Common myeloid progenitor, CD34-positive (primary cell): ENCODE data around the gene RSL24D1.

Experiments used
- CTCF ChIA-PET: fragments of 350-600 bp; sonication (Branson Sonifier 250); formaldehyde crosslinking; loops from one replicate; lab custom pipeline; 2021; ENCODE audit warnings: antibody characterized with exemption; lab: Charles Lee
- POLR2A ChIA-PET: fragments of 350-600 bp; sonication (Branson Sonifier 250); formaldehyde crosslinking; loops from one replicate; lab custom pipeline; 2021; ENCODE audit warnings: antibody characterized with exemption; lab: Charles Lee
- DNase-seq, 3 donors: peaks; one replicate each; pipeline versions ENCODE4 v3.0.0 to v3.0.0-alpha.2; 2013
- H3K27ac ChIP-seq, 2 experiments: 1 replicate in 1 of 2; 2 replicates in 1 of 2; pipeline ENCODE4 v1.7.0; 2013; ENCODE audit warnings: inconsistent platforms in 2 of 2, low read length in 2 of 2, mild to moderate bottlenecking in 2 of 2, low read depth in 1 of 2, moderate library complexity in 1 of 2; ENCODE audit not compliant: severe bottlenecking in 2 of 2, insufficient read depth in 1 of 2, poor library complexity in 1 of 2
- H3K27me3 ChIP-seq, 5 experiments: replicated peaks in 2 of 5; 1 replicate in 3 of 5; 2 replicates in 2 of 5; pipeline versions ENCODE4 v1.6.1 to v1.7.0; 2013; ENCODE audit warnings: low read length in 4 of 5, mild to moderate bottlenecking in 2 of 5, moderate library complexity in 2 of 5, inconsistent platforms in 1 of 5; ENCODE audit not compliant: insufficient read depth in 5 of 5, control insufficient read depth in 4 of 5
- H3K36me3 ChIP-seq, 4 experiments: 1 replicate in 2 of 4; 2 replicates in 2 of 4; pipeline versions ENCODE4 v1.6.1 to v1.7.0; 2013; ENCODE audit warnings: low read length in 3 of 4, control low read depth in 1 of 4, mild to moderate bottlenecking in 1 of 4; ENCODE audit not compliant: control insufficient read depth in 4 of 4, insufficient read depth in 4 of 4
- H3K4me1 ChIP-seq, 4 experiments: 1 replicate in 3 of 4; 2 replicates in 1 of 4; pipeline versions ENCODE4 v1.6.1 to v1.7.1; 2013; ENCODE audit warnings: low read length in 3 of 4, mild to moderate bottlenecking in 3 of 4, control low read depth in 1 of 4, inconsistent platforms in 1 of 4, moderate library complexity in 1 of 4; ENCODE audit not compliant: control insufficient read depth in 4 of 4, insufficient read depth in 4 of 4; ENCODE audit errors: control extremely low read depth in 1 of 4
- H3K4me3 ChIP-seq, 7 experiments: 1 replicate in 4 of 7; 2 replicates in 3 of 7; pipeline versions ENCODE4 v1.5.1 to v1.7.0; 2013; ENCODE audit warnings: mild to moderate bottlenecking in 7 of 7, low read length in 6 of 7, moderate library complexity in 6 of 7, inconsistent platforms in 2 of 7, low read depth in 2 of 7, control low read depth in 1 of 7; ENCODE audit not compliant: insufficient read depth in 4 of 7, control insufficient read depth in 1 of 7; ENCODE audit errors: extremely low read depth in 1 of 7
- H3K9me3 ChIP-seq, 5 experiments: 1 replicate in 4 of 5; 2 replicates in 1 of 5; pipeline versions ENCODE4 v1.6.1 to v1.7.1; 2013; ENCODE audit warnings: low read length in 4 of 5, mild to moderate bottlenecking in 2 of 5, inconsistent platforms in 1 of 5, low read depth in 1 of 5, moderate library complexity in 1 of 5; ENCODE audit not compliant: control insufficient read depth in 4 of 5, insufficient read depth in 2 of 5; ENCODE audit errors: control extremely low read depth in 1 of 5
- WGBS: methylation state at CpG from one replicate; pipeline ENCODE4 v1.1.5; 2013; ENCODE audit not compliant: insufficient coverage; 5-methylcytosine and 5-hydroxymethylcytosine counted together

RSL24D1 gene

DNA sequence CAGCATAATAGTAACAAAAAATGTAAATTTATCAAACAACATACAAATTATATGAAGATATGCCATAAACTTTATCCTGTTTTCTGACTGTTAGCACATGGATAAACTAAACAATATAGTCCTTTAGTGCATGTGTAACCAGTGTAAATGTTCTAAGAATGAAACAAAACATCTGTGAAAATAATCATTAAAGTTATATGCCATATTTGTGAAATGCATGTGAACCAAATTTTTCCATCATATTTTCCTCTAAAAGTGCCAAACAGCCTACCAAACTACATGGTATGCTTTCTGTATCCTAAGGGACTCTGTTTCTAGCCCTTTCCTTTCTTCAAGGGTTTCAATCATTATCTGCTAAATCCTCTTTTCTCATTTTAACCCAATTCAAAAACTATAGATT, 23.9 kb upstream of the RSL24D1 start:
- H3K27me3 ChIP-seq: no peaks in the 10 kb centered on the region
- peaks cover 34 to 70% (median 42%) of the 10 kb centered on the region in 4 experiments for H3K4me1 ChIP-seq
- no peaks in the 10 kb centered on the region for H3K9me3 ChIP-seq
- no peak for DNase-seq
- H3K4me3 ChIP-seq: peak overlapping the region in 2 of 7 experiments; percentile 20 to 37
- H3K36me3 ChIP-seq: peaks cover 0 to 14% (median 3%) of the 10 kb centered on the region in 4 experiments
- CTCF ChIA-PET: interaction anchor here (0.6 to 4.8 kb wide), 8 partner anchors 9 to 214 kb away, joined by 3 to 17 read pairs (median 4); no protein-coding TSS in a partner anchor
- H3K27ac ChIP-seq: no peak overlapping the region
- POLR2A ChIA-PET: interaction anchor here (0.6 kb wide), 1 partner anchor 68 kb away, joined by 3 read pairs; no protein-coding TSS in a partner anchor

DNA sequence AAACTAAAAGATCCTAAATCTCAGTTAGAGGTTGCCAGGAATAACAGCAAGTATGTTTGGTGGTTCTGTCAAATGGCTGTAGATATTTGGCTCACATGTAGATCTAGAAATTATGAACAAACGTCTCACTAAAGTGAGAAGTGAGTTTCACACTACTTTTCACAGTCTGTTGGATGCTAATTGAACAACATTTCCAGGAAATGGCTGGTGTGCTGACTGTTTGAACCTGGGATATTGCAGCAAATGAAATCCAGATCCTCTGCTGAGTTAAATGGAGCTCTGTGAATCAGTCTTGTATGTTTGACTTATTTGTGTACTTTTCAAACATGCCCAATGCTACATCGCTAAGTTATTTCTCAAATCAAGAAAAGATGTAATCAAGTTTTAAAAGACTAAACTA, 21.3 kb upstream of the RSL24D1 start:
- H3K4me1 ChIP-seq: peaks cover 22 to 46% (median 26%) of the 10 kb centered on the region in 4 experiments
- no peak overlapping the region for H3K4me3 ChIP-seq
- 100% methylated on average over 1 of the region's 2 CpGs for WGBS
- no peaks in the 10 kb centered on the region for H3K27me3 ChIP-seq
- no peak overlapping the region for H3K27ac ChIP-seq
- ChIA-PET CTCF (interaction anchor here (0.6 to 4.8 kb wide), 14 partner anchors 10 to 222 kb away, joined by 3 to 54 read pairs (median 6); partner anchors contain the start of genes CCPG1 and PIERCE2), POLR2A (interaction anchor here (0.5 to 0.6 kb wide), 2 partner anchors 80 to 547 kb away, joined by 3 read pairs; no protein-coding TSS in a partner anchor)
- no peaks in the 10 kb centered on the region for H3K9me3 ChIP-seq
- peaks cover 0 to 14% (median 0%) of the 10 kb centered on the region in 4 experiments for H3K36me3 ChIP-seq
- DNase-seq: no peak

DNA sequence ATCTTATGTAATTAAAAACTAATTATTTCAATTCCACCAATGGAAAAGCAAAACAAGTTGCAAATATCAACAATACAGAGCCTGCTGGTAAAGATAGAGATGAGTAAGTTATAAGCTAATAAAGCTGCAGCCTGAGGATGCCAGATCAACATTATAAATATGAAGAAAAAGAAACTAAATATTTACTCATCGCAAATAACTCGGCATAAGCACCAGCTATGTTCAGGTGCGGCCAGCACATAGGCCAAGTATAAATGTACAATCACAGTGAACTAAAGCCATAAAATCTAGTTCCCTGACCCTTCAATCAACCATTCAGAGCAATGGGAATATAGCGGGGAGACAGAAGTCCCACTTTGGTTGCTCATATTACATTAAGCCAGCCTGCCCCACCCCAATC, 7.7 kb upstream of the RSL24D1 start:
- no peak overlapping the region for H3K4me3 ChIP-seq
- CTCF ChIA-PET: interaction anchor here (0.9 to 1.6 kb wide), 2 partner anchors 12 to 235 kb away, joined by 3 to 6 read pairs; no protein-coding TSS in a partner anchor
- peaks cover 0 to 20% (median 6%) of the 10 kb centered on the region in 4 experiments for H3K36me3 ChIP-seq
- 100% methylated on average over 2 of the region's 4 CpGs for WGBS
- H3K4me1 ChIP-seq: peaks cover 0 to 6% (median 0%) of the 10 kb centered on the region in 4 experiments
- POLR2A ChIA-PET: no interaction called here
- H3K27ac ChIP-seq: no peak overlapping the region
- peaks cover 0 to under 1% (median 0%) of the 10 kb centered on the region in 5 experiments for H3K9me3 ChIP-seq
- no peaks in the 10 kb centered on the region for H3K27me3 ChIP-seq
- DNase-seq: no peak

- H3K27me3 ChIP-seq: no peaks in the 10 kb centered on the region
- WGBS: no CpG with 5 or more reads among the region's 1 CpG
Observed at GRCh38 chr15:55202206-55202605, 5.5 kb upstream of the RSL24D1 start.

GRCh38 chr15:55198706-55199105, 2.0 kb upstream of the RSL24D1 start:
- H3K9me3 ChIP-seq: peaks cover 0 to 4% (median 0%) of the 10 kb centered on the region in 5 experiments
- POLR2A ChIA-PET: no interaction called here
- 100% methylated on average over 1 of the region's 3 CpGs for WGBS
- CTCF ChIA-PET: interaction anchor here (1.0 to 1.5 kb wide), 2 partner anchors 7 to 9 kb away, joined by 3 read pairs; no protein-coding TSS in a partner anchor
- DNase-seq: no peak
- H3K27ac ChIP-seq: no peak overlapping the region
- peaks cover 0 to 2% (median 0%) of the 10 kb centered on the region in 4 experiments for H3K36me3 ChIP-seq
- H3K4me3 ChIP-seq: no peak overlapping the region
- H3K4me1 ChIP-seq: peaks cover 15 to 35% (median 26%) of the 10 kb centered on the region in 4 experiments
- H3K27me3 ChIP-seq: no peaks in the 10 kb centered on the region

More at GRCh38 chr15:55202206-55202605, 5.5 kb upstream of the RSL24D1 start:
- DNase-seq: no peak
- ChIA-PET CTCF (no interaction called here), POLR2A (interaction anchor here (0.6 kb wide), 1 partner anchor 1403 kb away, joined by 3 read pairs; no protein-coding TSS in a partner anchor)
- Histone ChIP-seq H3K9me3 (peaks cover 0 to 4% (median 0%) of the 10 kb centered on the region in 5 experiments), H3K4me1 (peaks cover 0 to 10% (median 8%) of the 10 kb centered on the region in 4 experiments), H3K36me3 (peaks cover 0 to 16% (median 6%) of the 10 kb centered on the region in 4 experiments), H3K4me3 (no peak overlapping the region), H3K27ac (no peak overlapping the region)

GRCh38 chr15:55197719-55198118, 978 bp upstream of the RSL24D1 start:
- no CpG with 5 or more reads among the region's 4 CpGs for WGBS
- Histone ChIP-seq H3K4me1 (peaks cover 15 to 35% (median 26%) of the 10 kb centered on the region in 4 experiments), H3K9me3 (peaks cover 0 to 4% (median 0%) of the 10 kb centered on the region in 5 experiments), H3K27me3 (no peaks in the 10 kb centered on the region), H3K27ac (peak overlapping the region; percentile 64 to 99), H3K36me3 (peaks cover 0 to 2% (median 0%) of the 10 kb centered on the region in 4 experiments), H3K4me3 (peak overlapping the region in 6 of 7 experiments; percentile 80 to 96 (median 92))
- CTCF ChIA-PET: interaction anchor here (0.9 to 1.5 kb wide), 2 partner anchors 8 to 10 kb away, joined by 3 read pairs; no protein-coding TSS in a partner anchor
- POLR2A ChIA-PET: no interaction called here
- no peak for DNase-seq

DNA sequence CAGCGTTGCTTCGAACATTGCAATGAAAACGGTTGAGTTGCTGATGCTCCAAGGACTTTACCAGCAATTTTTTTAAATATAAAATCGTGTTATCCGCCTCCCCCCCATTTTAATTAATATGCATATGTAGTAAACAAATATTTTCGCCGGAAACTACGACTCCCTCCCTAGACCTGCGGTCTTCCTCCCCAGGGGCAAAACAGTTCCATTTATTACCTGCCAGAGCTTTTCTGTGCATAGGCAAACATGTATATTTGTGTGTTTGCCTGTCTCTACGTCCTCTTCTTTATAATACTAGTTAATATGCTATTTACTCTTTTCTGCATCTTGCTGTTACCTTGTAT, 593 bp upstream of the RSL24D1 start:
- no peaks in the 10 kb centered on the region for H3K27me3 ChIP-seq
- DNase-seq: no peak
- H3K36me3 ChIP-seq: peaks cover under 1 to 2% (median 2%) of the 10 kb centered on the region in 4 experiments
- ChIA-PET POLR2A (no interaction called here), CTCF (interaction anchor here (0.9 to 1.5 kb wide), 3 partner anchors 9 to 13 kb away, joined by 3 read pairs; no protein-coding TSS in a partner anchor)
- peaks cover 15 to 35% (median 26%) of the 10 kb centered on the region in 4 experiments for H3K4me1 ChIP-seq
- H3K9me3 ChIP-seq: peaks cover 0 to 4% (median 0%) of the 10 kb centered on the region in 5 experiments
- 0% methylated on average over 2 of the region's 10 CpGs for WGBS
- peak overlapping the region; percentile 72 to 96 (median 91) for H3K4me3 ChIP-seq
- H3K27ac ChIP-seq: peak overlapping the region; percentile 64 to 99
